Sigmoid colon (tissue), 7 donors: ENCODE results near the gene LEF1. TPM values are rescaled to one million over a fixed set of nuclear protein-coding genes. Genes with fewer than 3 reads are reported as not detected.

ENCODE experiments used
- DNase-seq: peaks from one replicate; pipeline ENCODE4 v3.0.0-alpha.2; 2019
- H3K27ac ChIP-seq, 4 donors: fragments of 200-600 bp; sonication (generic); one replicate each; pipeline ENCODE4 v1.5.1; 2016 to 2019; ENCODE audit warnings: mild to moderate bottlenecking in 1 of 4
- H3K27me3 ChIP-seq, 3 donors: fragments of 200-600 bp; sonication (generic); one replicate each; pipeline ENCODE4 v1.5.1; 2019; ENCODE audit warnings: mild to moderate bottlenecking in 1 of 3
- H3K36me3 ChIP-seq, 4 donors: fragments of 200-600 bp; sonication (generic); one replicate each; pipeline ENCODE4 v1.5.1; 2016 to 2019
- H3K4me1 ChIP-seq, 4 donors: fragments of 200-600 bp; sonication (generic); one replicate each; pipeline ENCODE4 v1.5.1; 2017 to 2019
- H3K4me3 ChIP-seq, 4 donors: fragments of 200-600 bp; sonication (generic); one replicate each; pipeline ENCODE4 v1.5.1; 2017 to 2019; ENCODE audit warnings: mild to moderate bottlenecking in 2 of 4, moderate library complexity in 1 of 4
- H3K9me3 ChIP-seq, 4 donors: fragments of 200-600 bp in 3 of 4; sonication (generic) in 3 of 4; one replicate each; pipeline versions ENCODE4 v1.5.1 to v1.6.1; 2013 to 2019
- EP300 ChIP-seq, 4 donors: sonication (generic); formaldehyde crosslinking; IDR thresholded peaks; one replicate each; pipeline ENCODE4 v1.6.1; 2017; ENCODE audit warnings: antibody characterized with exemption in 4 of 4
- POLR2A ChIP-seq, 2 donors: fragments of 450-650 bp; IDR thresholded peaks; one replicate each; pipeline ENCODE4 v1.6.1; 2016; ENCODE audit warnings: antibody characterized with exemption in 2 of 2, mild to moderate bottlenecking in 2 of 2, moderate library complexity in 2 of 2
- POLR2AphosphoS5 ChIP-seq, 4 donors: sonication (generic); formaldehyde crosslinking; IDR thresholded peaks; one replicate each; pipeline ENCODE4 v1.6.1; 2017; ENCODE audit warnings: antibody characterized with exemption in 4 of 4
- WGBS, 2 donors: extraction: QIAGEN DNeasy Blood & Tissue Kit; methylation state at CpG; one replicate each; pipeline ENCODE4 v1.1.7; 2013; 5-methylcytosine and 5-hydroxymethylcytosine counted together
- intact Hi-C: fragments of 100-400 bp; cut with DNase I; formaldehyde crosslinking; loops from one replicate; pipeline ENCODE4 v1.15.1; 2023
- polyA plus RNA-seq, 3 donors: library from polyadenylated mRNA; stranded (reverse); fragments of 200-250 nt; gene quantifications; one replicate each; pipeline ENCODE4 v1.2.3, GENCODE V29; 2013
- total RNA-seq, 4 donors: library from RNA; depleted of rRNA; stranded (reverse); fragments of >200 nt; gene quantifications; one replicate each; pipeline ENCODE4 v1.1.0, GENCODE V29; 2016
- TF ChIP-seq, protein P1 (sequence below), 4 experiments: fragments of 450-650 bp in 3 of 4; fragments of 200-600 bp in 1 of 4; IDR thresholded peaks; one replicate each; pipeline ENCODE4 v1.5.1; 2016 to 2019; ENCODE audit warnings: antibody characterized with exemption in 4 of 4, mild to moderate bottlenecking in 3 of 4, moderate library complexity in 2 of 4
- donor health status: healthy with polysubstance abuse.
- donor health status: Bipolar disorder and iron deficiency.
- donor health status: healthy.

Gene LEF1
- total and polyA plus RNA-seq, 7 donors: 0.83 to 25.3 (median 3.2) TPM; not detected in 1

DNA sequence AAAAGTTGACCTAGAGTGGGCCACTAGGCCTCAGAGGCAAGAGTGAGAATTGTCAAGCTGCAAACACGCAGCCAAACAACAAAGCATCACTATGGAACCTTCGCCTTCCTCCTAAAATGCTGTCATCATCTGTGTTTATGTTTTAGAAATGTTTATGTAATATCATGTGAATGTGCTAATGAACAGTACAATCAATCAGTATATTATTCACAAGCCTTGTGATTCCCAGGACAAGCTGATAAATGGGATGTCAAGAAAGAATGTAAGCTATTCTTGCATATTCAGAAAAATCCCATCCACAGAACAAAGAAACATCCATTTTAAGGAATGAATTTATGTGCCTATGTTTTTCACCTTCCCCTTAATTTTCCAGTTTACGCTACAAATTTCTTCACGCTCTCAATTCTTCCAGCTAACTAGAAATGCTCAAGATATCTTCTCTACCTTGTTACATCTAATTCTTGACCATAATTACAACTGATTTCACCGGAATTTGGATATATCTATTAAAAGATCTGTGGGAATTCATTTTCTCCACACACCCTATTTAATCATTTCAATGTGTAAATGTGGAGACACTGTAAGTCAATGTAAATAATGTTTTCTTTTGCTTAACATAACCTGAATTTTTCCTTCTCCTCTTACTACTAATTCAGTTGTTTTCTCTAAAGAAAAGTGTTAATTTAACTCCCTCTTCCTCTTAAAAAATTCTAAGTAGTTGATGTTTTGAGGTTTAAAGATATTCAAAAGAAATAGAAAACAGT, 65.5 kb downstream of the LEF1 start:
- no peak for DNase-seq
- Histone ChIP-seq H3K4me1 (no peaks in the 10 kb centered on the region), H3K36me3 (no peaks in the 10 kb centered on the region), H3K27me3 (no peaks in the 10 kb centered on the region), H3K4me3 (no peak overlapping the region), H3K9me3 (no peaks in the 10 kb centered on the region), H3K27ac (no peak overlapping the region)
- intact Hi-C loops: no loop called here
- WGBS, 2 donors: 91 to 97% methylated on average over 5 of the region's 5 CpGs
- TF ChIP-seq, protein P1, sequence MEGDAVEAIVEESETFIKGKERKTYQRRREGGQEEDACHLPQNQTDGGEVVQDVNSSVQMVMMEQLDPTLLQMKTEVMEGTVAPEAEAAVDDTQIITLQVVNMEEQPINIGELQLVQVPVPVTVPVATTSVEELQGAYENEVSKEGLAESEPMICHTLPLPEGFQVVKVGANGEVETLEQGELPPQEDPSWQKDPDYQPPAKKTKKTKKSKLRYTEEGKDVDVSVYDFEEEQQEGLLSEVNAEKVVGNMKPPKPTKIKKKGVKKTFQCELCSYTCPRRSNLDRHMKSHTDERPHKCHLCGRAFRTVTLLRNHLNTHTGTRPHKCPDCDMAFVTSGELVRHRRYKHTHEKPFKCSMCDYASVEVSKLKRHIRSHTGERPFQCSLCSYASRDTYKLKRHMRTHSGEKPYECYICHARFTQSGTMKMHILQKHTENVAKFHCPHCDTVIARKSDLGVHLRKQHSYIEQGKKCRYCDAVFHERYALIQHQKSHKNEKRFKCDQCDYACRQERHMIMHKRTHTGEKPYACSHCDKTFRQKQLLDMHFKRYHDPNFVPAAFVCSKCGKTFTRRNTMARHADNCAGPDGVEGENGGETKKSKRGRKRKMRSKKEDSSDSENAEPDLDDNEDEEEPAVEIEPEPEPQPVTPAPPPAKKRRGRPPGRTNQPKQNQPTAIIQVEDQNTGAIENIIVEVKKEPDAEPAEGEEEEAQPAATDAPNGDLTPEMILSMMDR (IDR thresholded peaks at IDR 0.05): no peak
- TF ChIP-seq EP300 (IDR thresholded peaks at IDR 0.05): no peak
- TF ChIP-seq POLR2A (IDR thresholded peaks at IDR 0.05): no peak
- TF ChIP-seq POLR2AphosphoS5 (IDR thresholded peaks at IDR 0.05): no peak

DNA sequence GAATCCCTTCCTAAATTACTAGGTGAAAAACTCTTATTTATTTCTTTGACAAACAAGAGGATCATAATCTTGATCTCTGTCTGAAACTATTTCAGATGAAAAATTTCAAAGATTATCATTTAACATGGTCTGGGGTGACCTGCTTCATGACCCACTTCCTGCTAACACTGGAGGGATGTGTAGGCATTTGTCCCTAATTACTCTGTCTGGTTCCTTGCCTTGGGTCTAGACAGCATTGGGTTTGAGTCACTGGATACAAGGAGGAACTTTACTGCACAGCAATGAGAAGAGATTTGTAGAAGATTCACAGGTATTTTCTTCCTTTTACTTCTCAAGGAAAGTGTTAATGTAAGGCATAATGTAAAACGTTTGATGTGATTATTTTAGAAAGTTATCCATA, 67.9 kb downstream of the LEF1 start:
- intact Hi-C loops: no loop called here
- no peak overlapping the region for H3K4me3 ChIP-seq
- TF ChIP-seq, protein P1 (IDR thresholded peaks at IDR 0.05): no peak
- TF ChIP-seq EP300 (IDR thresholded peaks at IDR 0.05): no peak
- no peak for TF ChIP-seq POLR2AphosphoS5 (IDR thresholded peaks at IDR 0.05)
- TF ChIP-seq POLR2A (IDR thresholded peaks at IDR 0.05): no peak
- WGBS, 2 donors: 56 to 59% methylated on average over 1 of the region's 1 CpG
- H3K9me3 ChIP-seq: no peaks in the 10 kb centered on the region
- no peak for DNase-seq
- no peaks in the 10 kb centered on the region for H3K27me3 ChIP-seq
- H3K4me1 ChIP-seq: no peaks in the 10 kb centered on the region
- no peaks in the 10 kb centered on the region for H3K36me3 ChIP-seq
- no peak overlapping the region for H3K27ac ChIP-seq

DNA sequence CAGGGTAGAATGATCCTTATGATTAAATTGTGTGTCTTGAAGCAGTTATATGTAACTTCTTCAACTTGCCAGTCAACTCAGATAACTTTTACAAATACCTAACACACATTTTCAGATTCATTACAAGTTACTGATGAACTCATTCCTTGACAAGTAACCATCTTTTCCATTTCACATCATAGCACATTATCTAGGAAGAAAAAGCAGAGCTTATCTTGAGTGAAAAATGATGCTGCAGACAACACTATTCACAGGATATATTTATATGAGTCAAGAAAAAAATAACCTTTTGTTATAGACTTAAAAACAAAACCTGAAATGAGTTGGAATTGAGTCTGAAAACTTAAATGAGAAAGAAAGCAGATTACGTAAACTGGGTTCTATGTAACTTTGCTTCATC, 68.9 kb downstream of the LEF1 start:
- Histone ChIP-seq H3K9me3 (no peaks in the 10 kb centered on the region), H3K4me3 (no peak overlapping the region), H3K27me3 (no peaks in the 10 kb centered on the region), H3K36me3 (no peaks in the 10 kb centered on the region), H3K27ac (no peak overlapping the region), H3K4me1 (no peaks in the 10 kb centered on the region)
- no peak for TF ChIP-seq EP300 (IDR thresholded peaks at IDR 0.05)
- TF ChIP-seq POLR2A (IDR thresholded peaks at IDR 0.05): no peak
- TF ChIP-seq, protein P1 (IDR thresholded peaks at IDR 0.05): no peak
- TF ChIP-seq POLR2AphosphoS5 (IDR thresholded peaks at IDR 0.05): no peak
- intact Hi-C loops: no loop called here
- 90 to 91% methylated on average over 1 of the region's 1 CpG for WGBS, 2 donors
- no peak for DNase-seq

DNA sequence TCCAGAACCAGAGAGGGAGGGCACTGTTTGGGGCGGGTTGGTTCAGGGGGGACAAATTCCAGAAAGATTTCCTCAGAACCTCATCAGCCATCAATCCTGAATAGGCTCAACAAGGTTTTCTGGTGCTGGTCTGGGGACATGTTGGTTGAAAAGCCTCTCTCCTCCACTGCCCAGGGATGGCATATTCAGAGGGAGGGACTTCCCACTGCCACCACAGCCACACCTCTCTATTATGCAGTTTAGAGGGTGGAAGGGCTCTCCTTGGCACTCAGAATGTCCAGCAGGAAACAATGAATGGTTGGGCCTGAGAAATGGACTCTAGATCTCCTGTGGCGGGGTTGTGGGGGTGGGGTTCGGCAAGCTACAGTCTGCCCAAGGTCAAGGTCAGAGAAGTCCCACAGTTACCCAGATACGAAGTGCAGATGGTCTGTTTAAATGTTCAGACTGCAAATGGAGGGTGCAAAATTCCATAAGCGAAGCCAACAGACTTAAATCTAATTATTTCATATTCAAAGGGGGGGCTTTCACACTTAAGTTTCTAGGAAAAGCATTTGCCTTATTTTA, 70.7 kb downstream of the LEF1 start:
- no peaks in the 10 kb centered on the region for H3K4me1 ChIP-seq
- no peak overlapping the region for H3K4me3 ChIP-seq
- H3K9me3 ChIP-seq: no peaks in the 10 kb centered on the region
- H3K36me3 ChIP-seq: no peaks in the 10 kb centered on the region
- TF ChIP-seq POLR2AphosphoS5 (IDR thresholded peaks at IDR 0.05) (no peak), POLR2A (IDR thresholded peaks at IDR 0.05) (no peak)
- no peaks in the 10 kb centered on the region for H3K27me3 ChIP-seq
- no peak overlapping the region for H3K27ac ChIP-seq
- 82 to 87% methylated on average over 5 of the region's 5 CpGs for WGBS, 2 donors
- intact Hi-C loops: no loop called here
- no peak for DNase-seq

DNA sequence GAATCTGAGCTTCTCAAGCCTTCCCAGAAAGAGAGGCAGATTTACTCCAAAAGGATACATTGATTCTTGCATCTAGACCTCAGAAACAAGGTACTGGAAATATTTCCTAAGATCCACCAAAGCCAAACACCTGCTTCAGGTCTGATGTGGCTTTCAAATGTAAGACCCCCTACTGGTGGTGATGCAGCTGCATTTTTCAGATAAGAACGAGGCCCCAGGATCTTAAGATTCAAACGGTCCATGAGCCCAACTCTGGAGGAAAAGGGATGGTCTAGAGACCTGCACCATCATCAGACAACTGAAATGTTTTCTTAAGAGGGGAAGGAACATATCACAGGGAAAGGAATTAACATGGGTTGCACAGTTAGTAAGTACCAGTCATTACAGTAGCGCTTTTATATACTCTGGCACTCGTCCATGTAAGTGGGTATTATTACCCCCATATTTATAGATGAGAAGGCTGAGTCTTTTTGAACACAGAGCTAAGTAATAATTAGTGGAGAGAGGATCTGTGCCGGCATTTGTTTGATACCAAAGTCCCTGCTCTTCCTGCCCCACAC, 73.7 kb downstream of the LEF1 start:
- Histone ChIP-seq H3K27me3 (no peaks in the 10 kb centered on the region), H3K9me3 (no peaks in the 10 kb centered on the region), H3K27ac (no peak overlapping the region), H3K4me1 (no peaks in the 10 kb centered on the region), H3K4me3 (no peak overlapping the region), H3K36me3 (no peaks in the 10 kb centered on the region)
- TF ChIP-seq EP300 (IDR thresholded peaks at IDR 0.05) (no peak), POLR2A (IDR thresholded peaks at IDR 0.05) (no peak), POLR2AphosphoS5 (IDR thresholded peaks at IDR 0.05) (no peak)
- TF ChIP-seq, protein P1 (IDR thresholded peaks at IDR 0.05): no peak
- intact Hi-C loops: no loop called here
- WGBS, 2 donors: 62 to 69% methylated on average over 5 of the region's 5 CpGs
- no peak for DNase-seq
